NB4 (cell line): Measurements from ENCODE around the gene LRRC63.

Experiments
- DNase-seq: peaks from one replicate; pipeline ENCODE4 v3.0.0; 2010; ENCODE audit warnings: low read depth
- H3K4me3 ChIP-seq: one replicate; pipeline ENCODE4 v1.5.1; 2011; ENCODE audit warnings: mild to moderate bottlenecking, low read depth, low read length, moderate library complexity
- CTCF ChIP-seq: IDR thresholded peaks from one replicate; pipeline ENCODE4 v1.5.1; 2012; ENCODE audit warnings: low read depth, low read length
- MAX ChIP-seq: IDR thresholded peaks from 2 replicates; pipeline ENCODE4 v1.6.1; 2011; ENCODE audit warnings: low read depth, low read length
- MYC ChIP-seq: IDR thresholded peaks from 2 replicates; pipeline ENCODE4 v1.6.1; 2011; ENCODE audit warnings: low read depth, low read length
- POLR2A ChIP-seq: IDR thresholded peaks from 2 replicates; pipeline ENCODE4 v1.6.1; 2011; ENCODE audit warnings: mild to moderate bottlenecking; ENCODE audit not compliant: insufficient read length; ENCODE audit errors: extremely low read depth

The LRRC63 gene

GRCh38 chr13:46183018-46183946 is 28.4 kb upstream of the LRRC63 start:
- peak; percentile 34 for DNase-seq
- no peak overlapping the region for H3K4me3 ChIP-seq
- TF ChIP-seq MAX (no peak), POLR2A (no peak), CTCF (no peak), MYC (no peak)

GRCh38 chr13:46184277-46184699 is 27.4 kb upstream of the LRRC63 start:
- peak; percentile 88 for DNase-seq
- peak overlapping the region; percentile 53 for H3K4me3 ChIP-seq
- TF ChIP-seq POLR2A (no peak), CTCF (peak; percentile 94), MYC (peak; percentile 60), MAX (0 out of 2 replicates have a peak, but pooled peaks have one; percentile 24)

GRCh38 chr13:46185634-46186033 is 26.1 kb upstream of the LRRC63 start:
- no peak for DNase-seq
- no peak for TF ChIP-seq POLR2A
- TF ChIP-seq CTCF = no peak
- H3K4me3 ChIP-seq = no peak overlapping the region

GRCh38 chr13:46192412-46192811 is 19.3 kb upstream of the LRRC63 start:
- TF ChIP-seq POLR2A = no peak
- no peak for TF ChIP-seq CTCF
- TF ChIP-seq MAX = no peak
- no peak for TF ChIP-seq MYC

DNA sequence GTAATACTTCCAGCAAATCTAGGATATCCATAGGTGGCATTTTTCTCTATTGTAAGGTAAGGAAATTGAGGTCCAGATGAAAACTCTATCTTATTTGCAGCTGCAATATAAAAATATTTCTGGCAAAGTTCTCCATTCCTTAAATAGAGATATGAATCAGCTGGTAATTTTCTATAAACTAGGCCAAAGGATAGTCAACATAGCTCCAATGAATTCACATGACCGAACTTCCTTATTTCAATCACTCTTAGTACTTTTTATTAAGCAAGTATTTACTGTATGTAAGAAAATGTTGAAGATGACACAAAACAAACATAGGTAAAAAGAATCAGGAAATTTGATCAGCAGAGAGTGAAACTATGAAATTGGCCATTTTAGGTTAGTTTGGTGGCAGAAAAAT is 16.7 kb upstream of the LRRC63 start:
- no peak overlapping the region for H3K4me3 ChIP-seq
- TF ChIP-seq MAX = no peak
- no peak for TF ChIP-seq MYC
- no peak for TF ChIP-seq POLR2A
- no peak for TF ChIP-seq CTCF
- no peak for DNase-seq

More at GRCh38 chr13:46192412-46192811, 19.3 kb upstream of the LRRC63 start:
- peak; percentile 48 for DNase-seq
- H3K4me3 ChIP-seq = no peak overlapping the region
